Transverse colon (tissue), 4 donors: ENCODE data around the gene CYFIP1. TPM values are rescaled to one million over a fixed set of nuclear protein-coding genes. Genes with fewer than 3 reads are reported as not detected.

ENCODE experiments used
- DNase-seq: peaks from one replicate; pipeline ENCODE4 v3.0.0-alpha.2; 2019
- H3K27ac ChIP-seq, 4 donors: fragments of 200-600 bp; sonication (generic); 2 replicates each; pipeline ENCODE4 v1.5.1; 2016 to 2018; ENCODE audit warnings: inconsistent platforms in 4 of 4
- H3K27me3 ChIP-seq: fragments of 200-600 bp; sonication (generic); 2 replicates; pipeline ENCODE4 v1.5.1; 2017; ENCODE audit warnings: inconsistent platforms
- H3K36me3 ChIP-seq, 4 donors: fragments of 200-600 bp; sonication (generic); 2 replicates each; pipeline ENCODE4 v1.5.1; 2017 to 2019; ENCODE audit warnings: inconsistent platforms in 4 of 4
- H3K4me1 ChIP-seq, 4 donors: fragments of 200-600 bp; sonication (generic); 2 replicates each; pipeline ENCODE4 v1.5.1; 2017 to 2020; ENCODE audit warnings: inconsistent platforms in 4 of 4
- H3K4me3 ChIP-seq, 4 donors: fragments of 200-600 bp; sonication (generic); 1 replicate in 1 of 4; 2 replicates in 3 of 4; pipeline versions ENCODE4 v1.5.1 to v1.6.1; 2017 to 2019; ENCODE audit warnings: inconsistent platforms in 4 of 4
- H3K9me3 ChIP-seq, 2 donors: fragments of 200-600 bp; sonication (generic); 2 replicates each; pipeline ENCODE4 v1.5.1; 2017 to 2019; ENCODE audit warnings: inconsistent platforms in 2 of 2
- CTCF ChIP-seq, 5 experiments: fragments of 200-600 bp in 3 of 5; fragments of 450-650 bp in 2 of 5; sonication (generic) in 3 of 5; IDR thresholded peaks; 1 replicate in 2 of 5; 2 replicates in 3 of 5; pipeline ENCODE4 v1.5.1; 2016 to 2017; ENCODE audit warnings: antibody characterized with exemption in 5 of 5, inconsistent platforms in 3 of 5, mild to moderate bottlenecking in 2 of 5, moderate library complexity in 1 of 5
- EP300 ChIP-seq: sonication (generic); formaldehyde crosslinking; IDR thresholded peaks from one replicate; pipeline ENCODE4 v1.6.1; 2017; ENCODE audit warnings: antibody characterized with exemption, low read depth
- POLR2A ChIP-seq: fragments of 450-650 bp; IDR thresholded peaks from one replicate; pipeline ENCODE4 v1.6.1; 2016; ENCODE audit warnings: antibody characterized with exemption, mild to moderate bottlenecking, moderate library complexity
- POLR2AphosphoS5 ChIP-seq, 3 donors: sonication (generic); formaldehyde crosslinking; IDR thresholded peaks; one replicate each; pipeline ENCODE4 v1.6.1; 2016; ENCODE audit warnings: antibody characterized with exemption in 3 of 3
- WGBS, 2 donors: methylation state at CpG; one replicate each; pipeline ENCODE4 v1.1.5; 2018; ENCODE audit warnings: low coverage in 1 of 2; 5-methylcytosine and 5-hydroxymethylcytosine counted together
- in situ Hi-C, 4 donors: fragments of 200-750 bp; cut with MboI; loops; one replicate each; pipeline versions ENCODE4 v1.15.0 to v1.15.1; 2017; ENCODE audit warnings: low sequenced_read_pairs in 3 of 4, low pct_ligation_motif_present in 1 of 4, low pct_unique_long_range_greater_than_20kb in 1 of 4
- intact Hi-C: fragments of 100-400 bp; cut with DNase I; formaldehyde crosslinking; loops from one replicate; pipeline ENCODE4 v1.15.1; 2023; ENCODE audit warnings: low total_unique reads
- total RNA-seq, 4 donors: library from RNA; depleted of rRNA; stranded (reverse); fragments of >200 nt; gene quantifications; one replicate each; pipeline ENCODE4 v1.1.0, GENCODE V29; 2016

CYFIP1 gene
- total RNA-seq, 4 donors from 2014 or later, result 63.7 to 201 (median 171) TPM

GRCh38 chr15:22952796-22953579 is 27.2 kb downstream of the CYFIP1 start:
- no peaks in the 10 kb centered on the region for H3K27me3 ChIP-seq
- TF ChIP-seq POLR2A, result no peak
- TF ChIP-seq CTCF (IDR thresholded peaks at IDR 0.05), result no peak
- TF ChIP-seq POLR2AphosphoS5 (IDR thresholded peaks at IDR 0.05), result no peak
- TF ChIP-seq EP300, result no peak
- H3K27ac ChIP-seq, result peak overlapping the region in 2 of 4 donors; percentile 36 to 61
- intact Hi-C loops (loop anchor here (10.0 kb wide), 1 partner anchor 82 kb away; the partner anchor contains the start of gene TUBGCP5), in situ Hi-C loops (no loop called here)
- WGBS, 2 donors, result 76 to 80% methylated on average over 1 to 21 of the region's 21 CpGs
- no peak overlapping the region for H3K4me3 ChIP-seq
- no peaks in the 10 kb centered on the region for H3K9me3 ChIP-seq
- no peaks in the 10 kb centered on the region for H3K36me3 ChIP-seq
- peaks cover 10 to 62% (median 13%) of the 10 kb centered on the region in 4 donors for H3K4me1 ChIP-seq
- DNase-seq, result no peak

GRCh38 chr15:22951381-22952280 is 28.5 kb downstream of the CYFIP1 start:
- in situ Hi-C loops, result no loop called here
- H3K4me1 ChIP-seq, result peaks cover 8 to 52% (median 10%) of the 10 kb centered on the region in 4 donors
- peak overlapping the region; percentile 7 to 61 (median 29) for H3K27ac ChIP-seq

GRCh38 chr15:22951031-22951380 is 29.2 kb downstream of the CYFIP1 start:
- in situ Hi-C loops, result no loop called here
- DNase-seq, result no peak
- Histone ChIP-seq H3K27me3 (no peaks in the 10 kb centered on the region), H3K36me3 (no peaks in the 10 kb centered on the region), H3K4me3 (no peak overlapping the region), H3K27ac (peak overlapping the region; percentile 7 to 61 (median 29)), H3K9me3 (no peaks in the 10 kb centered on the region), H3K4me1 (peaks cover 2 to 46% (median 7%) of the 10 kb centered on the region in 4 donors)
- 96% methylated on average over 16 of the region's 16 CpGs; no CpG with 5 or more reads in 1 of the 2 donors for WGBS, 2 donors
- no peak for TF ChIP-seq EP300
- TF ChIP-seq POLR2AphosphoS5 (IDR thresholded peaks at IDR 0.05), result no peak
- no peak for TF ChIP-seq POLR2A
- TF ChIP-seq CTCF (IDR thresholded peaks at IDR 0.05), result no peak
- intact Hi-C loops, result loop anchor here (10.0 kb wide), 1 partner anchor 84 kb away; the partner anchor contains the start of gene TUBGCP5

More at GRCh38 chr15:22951381-22952280, 28.5 kb downstream of the CYFIP1 start:
- no peak for TF ChIP-seq CTCF (IDR thresholded peaks at IDR 0.05)
- TF ChIP-seq EP300, result no peak
- TF ChIP-seq POLR2AphosphoS5 (IDR thresholded peaks at IDR 0.05), result no peak
- no peak for TF ChIP-seq POLR2A
- DNase-seq, result no peak
- intact Hi-C loops, result loop anchor here (10.0 kb wide), 1 partner anchor 83 kb away; the partner anchor contains the start of gene TUBGCP5
- 78 to 83% methylated on average over 11 to 26 of the region's 39 CpGs for WGBS, 2 donors
- H3K4me3 ChIP-seq, result no peak overlapping the region
- H3K36me3 ChIP-seq, result no peaks in the 10 kb centered on the region
- H3K27me3 ChIP-seq, result no peaks in the 10 kb centered on the region
- H3K9me3 ChIP-seq, result no peaks in the 10 kb centered on the region
